Left ventricle myocardium inferior (tissue), 1 donor: ENCODE results near the gene AHNAK. TPM values are rescaled to one million over a fixed set of nuclear protein-coding genes. Genes with fewer than 3 reads are reported as not detected.

ENCODE experiments used
- DNase-seq: peaks from one replicate; pipeline ENCODE4 v3.0.0-alpha.2; 2020
- H3K27ac ChIP-seq: fragments of 200-600 bp; replicated peaks from 2 replicates; pipeline ENCODE4 v1.8.0; 2021
- H3K27me3 ChIP-seq: fragments of 200-600 bp; 2 replicates; pipeline ENCODE4 v1.8.0; 2021; ENCODE audit warnings: low read depth
- H3K36me3 ChIP-seq: fragments of 200-600 bp; 2 replicates; pipeline ENCODE4 v1.8.0; 2021
- H3K4me1 ChIP-seq: fragments of 200-600 bp; 2 replicates; pipeline ENCODE4 v1.8.0; 2021
- H3K4me3 ChIP-seq: fragments of 200-600 bp; 2 replicates; pipeline ENCODE4 v1.8.0; 2021; ENCODE audit warnings: mild to moderate bottlenecking, moderate library complexity
- H3K9me3 ChIP-seq: fragments of 200-600 bp; replicated peaks from 2 replicates; pipeline ENCODE4 v1.8.0; 2021
- CTCF ChIP-seq: fragments of 200-600 bp; IDR thresholded peaks from 2 replicates; pipeline ENCODE4 v1.8.0; 2021; ENCODE audit warnings: antibody characterized with exemption, mild to moderate bottlenecking, borderline replicate concordance
- intact Hi-C: fragments of 100-400 bp; cut with micrococcal nuclease; formaldehyde crosslinking; loops from one replicate; pipeline ENCODE4 v1.11.0; 2022
- total RNA-seq: library from RNA; stranded (reverse); fragmentation: NEBNext Ultra II Directional; extraction: Animal tissue kit (Norgen Biotek cat#: 25700); gene quantifications from one replicate; pipeline ENCODE4 v1.2.1, GENCODE V29; 2021
- donor health status: DM: no; HTN: yes; CAD: no; lungs with severe emphysema.

Gene AHNAK
- total RNA-seq, 1 donor from 2014 or later: 290 TPM

- peak overlapping the region; percentile 61 for H3K4me3 ChIP-seq
- no peaks in the 10 kb centered on the region for H3K27me3 ChIP-seq
- no peaks in the 10 kb centered on the region for H3K9me3 ChIP-seq
- DNase-seq: peak; percentile 38
- peaks cover 46% of the 10 kb centered on the region for H3K4me1 ChIP-seq
- no peak for TF ChIP-seq CTCF
- intact Hi-C loops: no loop called here
- H3K27ac ChIP-seq: peak overlapping the region; percentile 77
- no peaks in the 10 kb centered on the region for H3K36me3 ChIP-seq
Measured at GRCh38 chr11:62445314-62445740, 101.3 kb downstream of the AHNAK start.

GRCh38 chr11:62444835-62445234 is 101.8 kb downstream of the AHNAK start:
- peaks cover 51% of the 10 kb centered on the region for H3K4me1 ChIP-seq
- TF ChIP-seq CTCF: no peak

GRCh38 chr11:62444236-62444833 is 102.3 kb downstream of the AHNAK start:
- H3K9me3 ChIP-seq: no peaks in the 10 kb centered on the region
- H3K27me3 ChIP-seq: no peaks in the 10 kb centered on the region
- no peak for TF ChIP-seq CTCF

More at GRCh38 chr11:62444835-62445234, 101.8 kb downstream of the AHNAK start:
- H3K4me3 ChIP-seq: peak overlapping the region; percentile 61
- intact Hi-C loops: no loop called here
- peak overlapping the region; percentile 77 for H3K27ac ChIP-seq
- H3K9me3 ChIP-seq: no peaks in the 10 kb centered on the region
- H3K27me3 ChIP-seq: no peaks in the 10 kb centered on the region
- no peak for DNase-seq
- no peaks in the 10 kb centered on the region for H3K36me3 ChIP-seq

GRCh38 chr11:62443390-62444235 is 103.0 kb downstream of the AHNAK start:
- H3K27me3 ChIP-seq: no peaks in the 10 kb centered on the region
- H3K9me3 ChIP-seq: no peaks in the 10 kb centered on the region
- peak; percentile 31 for DNase-seq
- peak overlapping the region; percentile 61 for H3K4me3 ChIP-seq
- H3K4me1 ChIP-seq: peaks cover 54% of the 10 kb centered on the region
- H3K27ac ChIP-seq: peak overlapping the region; percentile 77
- intact Hi-C loops: no loop called here
- no peak for TF ChIP-seq CTCF
- H3K36me3 ChIP-seq: no peaks in the 10 kb centered on the region

More at GRCh38 chr11:62444236-62444833, 102.3 kb downstream of the AHNAK start:
- peak; percentile 62 for DNase-seq
- Histone ChIP-seq H3K4me3 (peak overlapping the region; percentile 61), H3K36me3 (no peaks in the 10 kb centered on the region), H3K4me1 (peaks cover 54% of the 10 kb centered on the region), H3K27ac (peak overlapping the region; percentile 77)
- intact Hi-C loops: no loop called here

- no peak for DNase-seq
- Histone ChIP-seq H3K4me1 (peaks cover 45% of the 10 kb centered on the region), H3K27me3 (no peaks in the 10 kb centered on the region), H3K4me3 (peak overlapping the region; percentile 27), H3K36me3 (no peaks in the 10 kb centered on the region), H3K9me3 (no peaks in the 10 kb centered on the region), H3K27ac (peak overlapping the region; percentile 74)
- intact Hi-C loops: no loop called here
- TF ChIP-seq CTCF: no peak
Measured at GRCh38 chr11:62439785-62440602, 106.6 kb downstream of the AHNAK start.
